AG20443 (cell line): Measurements from ENCODE around the gene PYGL.
"Not testable (repeated sequence)": the region's sequence is repeated elsewhere in the genome, so short reads cannot be mapped to it uniquely, and the experiment has no call there.

Experiments
- DNase-seq: peaks from one replicate; pipeline ENCODE4 v3.0.0; 2012; ENCODE audit warnings: low spot score, mixed read lengths

Gene PYGL

GRCh38 chr14:50954811-50955372 is 10.6 kb upstream of the PYGL start:
- DNase-seq, result peak; percentile 61

GRCh38 chr14:50953502-50953901 is 9.2 kb upstream of the PYGL start:
- DNase-seq, result no peak

- DNase-seq, result no peak
These were observed 6.7 kb upstream of the PYGL start for GRCh38 chr14:50951032-50951431.

- DNase-seq, result no peak
These were observed 3.9 kb upstream of the PYGL start for GRCh38 chr14:50948205-50948604.

- no peak for DNase-seq
These were observed 3.2 kb upstream of the PYGL start for GRCh38 chr14:50947446-50947845.

GRCh38 chr14:50946234-50946935 is 2.1 kb upstream of the PYGL start:
- no peak for DNase-seq

- no peak for DNase-seq
These were observed 547 bp upstream of the PYGL start for GRCh38 chr14:50944647-50945413.

- DNase-seq, result peak; percentile 53
These were observed 881 bp downstream of the PYGL start for GRCh38 chr14:50943261-50943942.

- DNase-seq, result not testable (repeated sequence)
These were observed 2.6 kb downstream of the PYGL start for GRCh38 chr14:50941638-50942037.

GRCh38 chr14:50941151-50941550 is 3.1 kb downstream of the PYGL start:
- peak; percentile 52 for DNase-seq

GRCh38 chr14:50937800-50938199 is 6.5 kb downstream of the PYGL start:
- no peak for DNase-seq

GRCh38 chr14:50937325-50937724 is 7.0 kb downstream of the PYGL start:
- DNase-seq, result no peak

- DNase-seq, result no peak
These were observed 7.4 kb downstream of the PYGL start for GRCh38 chr14:50936882-50937281.

GRCh38 chr14:50936016-50936340 is 8.3 kb downstream of the PYGL start:
- DNase-seq, result no peak

GRCh38 chr14:50935126-50936015 is 8.9 kb downstream of the PYGL start:
- DNase-seq, result no peak

- DNase-seq, result no peak
These were observed 11.4 kb downstream of the PYGL start for GRCh38 chr14:50932592-50933495.

GRCh38 chr14:50932156-50932555 is 12.1 kb downstream of the PYGL start:
- no peak for DNase-seq

GRCh38 chr14:50931559-50931958 is 12.7 kb downstream of the PYGL start:
- no peak for DNase-seq

- DNase-seq, result no peak
These were observed 14.8 kb downstream of the PYGL start for GRCh38 chr14:50929506-50929905.

- DNase-seq, result peak; percentile 89
These were observed 16.2 kb downstream of the PYGL start for GRCh38 chr14:50928002-50928635.
